GM18870 (cell line): ENCODE data around the gene RSBN1.
A peak's percentile ranks its signal among the peaks of the same experiment; 100 is the strongest.
"Not testable (repeated sequence)": the region's sequence is repeated elsewhere in the genome, so short reads cannot be mapped to it uniquely, and the experiment has no call there.

Experiments
- ATAC-seq: cut with Tn5 transposase; IDR thresholded peaks from one replicate; pipeline ENCODE4 v1.9.1; 2021; ENCODE audit warnings: moderate library complexity; ENCODE audit not compliant: unreplicated experiment

Gene RSBN1

GRCh38 chr1:113811888-113812660 lies at the start of gene RSBN1:
Gene RSBN1 (minus strand): TSS chr1:113812476. CDS start chr1:113812412, 64 bp downstream.
- peak; percentile 93 for ATAC-seq

- ATAC-seq: no peak
Measured at GRCh38 chr1:113861641-113862040, 49.4 kb upstream of the RSBN1 start.

GRCh38 chr1:113860891-113861290 lies 48.6 kb upstream of the RSBN1 start:
- no peak for ATAC-seq

DNA sequence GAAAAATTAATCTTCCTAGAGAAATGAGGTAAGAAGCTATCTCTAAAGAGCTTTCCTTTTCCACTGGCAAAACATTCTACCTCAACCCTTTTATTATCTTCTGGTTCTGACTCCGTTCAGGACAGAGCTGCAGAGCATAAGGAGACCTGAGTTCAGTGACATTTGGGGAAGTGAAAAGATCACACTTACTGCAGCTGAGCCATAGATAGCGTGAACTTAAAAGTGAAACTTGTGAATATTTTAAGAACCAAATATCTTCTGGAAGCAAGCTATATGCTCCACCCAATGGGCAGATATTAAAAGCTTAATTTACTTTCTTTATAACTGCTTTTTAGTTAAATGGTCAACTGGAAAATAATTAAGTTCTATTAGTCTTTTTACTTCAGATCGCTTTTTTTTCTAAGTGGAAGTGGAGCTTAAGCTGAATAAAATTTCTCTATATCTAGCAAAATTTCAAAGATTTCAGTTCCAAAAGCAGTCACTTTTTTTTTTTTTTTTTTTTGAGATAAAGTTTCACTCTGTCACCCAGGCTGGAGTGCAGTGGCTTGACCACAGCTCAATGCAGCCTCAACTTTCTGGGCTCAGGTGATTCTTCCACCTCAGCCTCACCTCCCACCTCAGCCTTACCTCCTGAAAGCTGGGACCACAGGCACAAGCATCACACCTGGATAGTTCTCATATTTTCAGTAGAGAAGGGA lies 47.4 kb upstream of the RSBN1 start:
- peak; percentile 90 for ATAC-seq

- no peak for ATAC-seq
Measured at GRCh38 chr1:113858982-113859381, 46.7 kb upstream of the RSBN1 start.

DNA sequence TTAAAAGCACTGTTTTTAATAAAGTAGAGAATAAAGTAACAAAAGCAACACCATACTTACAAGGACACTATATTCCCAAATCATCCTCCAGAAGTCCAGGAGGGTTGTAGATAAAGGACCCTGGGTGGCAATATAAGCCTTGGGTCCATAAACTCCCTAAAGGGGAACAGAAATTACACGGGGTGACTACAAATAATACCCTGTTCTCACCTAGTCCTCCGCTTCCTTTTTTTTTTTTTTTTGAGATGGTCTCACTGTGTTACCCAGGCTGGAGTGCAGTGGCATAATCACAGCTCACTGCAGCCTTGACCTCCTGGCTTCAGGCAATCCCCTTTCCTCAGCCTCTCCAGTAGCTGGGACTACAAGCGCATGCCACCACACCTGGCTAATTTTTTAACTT lies 46.1 kb upstream of the RSBN1 start:
- no peak for ATAC-seq

DNA sequence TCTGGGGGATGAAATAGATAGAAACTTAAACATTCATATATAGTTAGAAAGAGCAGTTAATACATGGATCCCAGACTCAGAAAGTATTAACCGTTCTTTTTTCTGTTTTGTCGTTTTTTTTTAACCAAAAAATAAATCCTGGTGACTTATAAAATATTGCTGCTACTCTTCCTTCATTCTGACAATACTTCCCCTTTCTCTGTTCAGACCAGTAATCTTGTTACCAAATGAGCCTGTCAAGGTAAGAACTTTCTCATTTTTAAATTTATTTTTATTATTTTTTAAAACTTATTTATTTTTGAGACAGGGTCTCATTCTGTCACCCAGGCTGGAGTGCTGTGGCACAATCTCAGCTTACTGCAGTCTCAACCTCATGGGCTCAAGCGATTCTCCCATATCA lies 45.5 kb upstream of the RSBN1 start:
- no peak for ATAC-seq

DNA sequence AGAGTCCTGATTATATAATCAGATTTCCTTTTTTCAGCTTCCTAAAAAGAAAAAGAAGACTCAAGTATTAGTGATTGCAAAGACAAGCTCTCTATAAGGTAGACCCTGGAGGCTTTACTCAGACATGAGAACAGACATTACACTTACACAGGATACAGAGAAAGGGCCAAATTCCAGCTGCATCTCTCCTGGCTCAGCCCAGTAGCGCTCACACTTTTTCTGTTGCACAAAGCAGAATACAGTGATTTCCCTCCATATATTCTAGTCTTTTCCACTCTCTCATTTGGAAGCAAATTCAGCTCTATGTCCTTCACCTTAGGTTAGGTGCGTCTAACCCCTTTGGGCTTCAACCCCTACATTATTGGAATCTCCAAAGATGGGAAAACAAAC lies 44.1 kb upstream of the RSBN1 start:
- no peak for ATAC-seq

- no peak for ATAC-seq
Measured at GRCh38 chr1:113855630-113856400, 43.5 kb upstream of the RSBN1 start.

DNA sequence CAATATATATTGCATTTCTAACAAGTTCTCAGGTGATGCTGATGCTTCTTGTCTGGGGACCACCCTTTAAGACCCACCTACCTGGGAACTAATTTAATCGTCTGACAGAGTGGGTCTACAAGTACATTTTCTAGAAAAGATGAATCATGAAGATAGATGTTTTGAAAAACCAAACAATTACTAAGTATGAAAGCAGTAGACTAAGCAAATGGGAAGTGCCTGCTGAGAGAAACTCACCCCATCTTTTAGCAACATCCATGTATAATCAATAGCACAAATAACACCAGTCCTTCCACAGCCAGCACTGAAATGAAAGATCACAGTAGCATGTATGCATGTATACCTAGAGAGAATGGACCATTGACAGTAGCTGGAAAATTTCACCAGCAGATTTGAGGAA lies 42.0 kb upstream of the RSBN1 start:
- no peak for ATAC-seq

DNA sequence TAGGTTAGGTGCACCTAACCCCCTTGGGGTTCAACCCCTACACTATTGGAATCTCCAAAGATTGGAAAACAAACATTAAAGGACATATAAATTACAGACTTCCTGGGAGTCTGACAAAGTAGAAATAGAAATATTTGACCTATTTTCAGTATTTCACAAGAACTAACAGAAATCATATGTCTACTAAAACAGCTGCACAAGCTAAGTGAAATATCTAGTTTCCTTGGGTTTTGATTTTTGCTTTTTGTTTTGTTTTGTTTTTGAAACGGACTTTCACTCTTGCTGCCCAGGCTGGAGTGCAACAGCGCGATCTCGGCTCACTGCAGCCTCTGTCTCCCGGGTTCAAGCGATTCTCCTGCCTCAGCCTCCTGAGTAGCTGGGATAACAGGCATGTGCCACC lies 40.4 kb upstream of the RSBN1 start:
- not testable (repeated sequence) for ATAC-seq

GRCh38 chr1:113850127-113850796 lies 38.0 kb upstream of the RSBN1 start:
- ATAC-seq: no peak

DNA sequence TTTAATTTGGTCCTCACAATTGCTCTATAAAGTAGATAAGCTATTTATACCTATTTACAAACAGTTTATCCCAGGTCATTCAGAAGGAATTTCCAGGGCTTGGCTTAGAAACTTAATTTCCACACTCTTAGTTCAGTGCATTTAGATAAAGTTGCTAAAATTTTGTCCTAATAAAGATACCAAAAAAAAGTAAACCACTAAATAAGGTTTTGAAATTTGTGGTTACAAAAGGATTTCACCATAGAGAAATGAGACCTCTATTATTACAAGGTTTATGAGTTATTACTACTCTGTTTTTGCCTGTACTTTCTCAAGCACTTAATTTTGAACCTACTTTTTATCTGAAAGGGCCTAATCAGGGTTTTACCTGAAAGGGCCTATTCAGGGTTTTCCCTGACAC lies 36.8 kb upstream of the RSBN1 start:
- no peak for ATAC-seq

GRCh38 chr1:113846391-113847035 lies 34.2 kb upstream of the RSBN1 start:
- ATAC-seq: no peak

DNA sequence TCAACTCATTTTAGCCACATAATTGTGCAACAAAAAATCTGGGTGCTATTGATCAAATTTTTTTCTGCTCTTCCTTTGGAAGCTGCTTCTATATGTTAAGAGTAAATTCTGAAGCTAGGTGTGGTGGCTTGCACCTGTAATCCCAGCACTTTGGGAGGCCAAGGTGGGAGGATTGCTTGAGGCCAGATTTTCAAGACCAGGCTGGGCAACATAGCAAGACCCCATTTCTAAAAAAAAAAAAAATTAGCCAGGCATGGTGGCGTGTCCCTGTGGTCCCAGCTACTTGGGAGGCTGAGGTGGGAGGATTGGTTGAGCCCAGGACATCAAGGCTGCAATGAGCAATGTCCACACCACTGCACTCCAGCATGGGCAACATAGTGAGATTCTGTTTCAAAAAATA lies 24.3 kb upstream of the RSBN1 start:
- ATAC-seq: no peak

GRCh38 chr1:113835686-113836290 lies 23.5 kb upstream of the RSBN1 start:
- ATAC-seq: no peak

GRCh38 chr1:113834716-113835115 lies 22.4 kb upstream of the RSBN1 start:
- no peak for ATAC-seq

- ATAC-seq: no peak
Measured at GRCh38 chr1:113830039-113830438, 17.8 kb upstream of the RSBN1 start.

- ATAC-seq: no peak
Measured at GRCh38 chr1:113821916-113822315, 9.6 kb upstream of the RSBN1 start.

GRCh38 chr1:113818578-113818977 lies 6.3 kb upstream of the RSBN1 start:
- no peak for ATAC-seq
